Stimulated activated CD8-positive, alpha-beta memory T cell treated with anti-CD3 and anti-CD28 coated beads, Interleukin-12 subunit alpha, Interleukin-12 subunit beta, amount 100 ng/mL, for 24 hours (primary cell): ENCODE measurements around the gene CASZ1.

Source experiments
- DNase-seq: peaks from one replicate; pipeline ENCODE4 v3.0.0-alpha.2; 2020; ENCODE audit errors: extremely low read depth

Gene CASZ1

GRCh38 chr1:10796029-10796944 lies at the start of gene CASZ1:
Gene CASZ1 (minus strand): TSS chr1:10796646. CDS start chr1:10693889, 102,757 bp downstream.
- DNase-seq = no peak

GRCh38 chr1:10843697-10844096 lies 47.3 kb upstream of the CASZ1 start:
- no peak for DNase-seq

GRCh38 chr1:10841118-10841517 lies 44.7 kb upstream of the CASZ1 start:
- DNase-seq = no peak

GRCh38 chr1:10839188-10839770 lies 42.8 kb upstream of the CASZ1 start:
- no peak for DNase-seq

GRCh38 chr1:10838541-10838940 lies 42.1 kb upstream of the CASZ1 start:
- DNase-seq = no peak

- DNase-seq = no peak
Measured at GRCh38 chr1:10836726-10837125, 40.3 kb upstream of the CASZ1 start.

GRCh38 chr1:10835822-10836421 lies 39.5 kb upstream of the CASZ1 start:
- DNase-seq = no peak

- no peak for DNase-seq
Measured at GRCh38 chr1:10835421-10835820, 39.0 kb upstream of the CASZ1 start.

GRCh38 chr1:10834770-10835412 lies 38.4 kb upstream of the CASZ1 start:
- no peak for DNase-seq

GRCh38 chr1:10833630-10834557 lies 37.4 kb upstream of the CASZ1 start:
- DNase-seq = no peak

- DNase-seq = no peak
Measured at GRCh38 chr1:10832703-10833102, 36.3 kb upstream of the CASZ1 start.

- no peak for DNase-seq
Measured at GRCh38 chr1:10830961-10831668, 34.7 kb upstream of the CASZ1 start.

GRCh38 chr1:10829965-10830515 lies 33.6 kb upstream of the CASZ1 start:
- DNase-seq = no peak

- DNase-seq = no peak
Measured at GRCh38 chr1:10829067-10829818, 32.8 kb upstream of the CASZ1 start.

GRCh38 chr1:10827377-10828333 lies 31.2 kb upstream of the CASZ1 start:
- DNase-seq = no peak

- DNase-seq = no peak
Measured at GRCh38 chr1:10825592-10825991, 29.1 kb upstream of the CASZ1 start.

GRCh38 chr1:10824821-10825540 lies 28.5 kb upstream of the CASZ1 start:
- no peak for DNase-seq

- DNase-seq = no peak
Measured at GRCh38 chr1:10823000-10823401, 26.6 kb upstream of the CASZ1 start.
